HepG2 (cell line): ENCODE results near the gene RRBP1.

Experiments used
- EP300 ChIP-seq, 3 experiments: sonication (generic) in 1 of 3; formaldehyde crosslinking in 1 of 3; IDR thresholded peaks; 2 replicates each; pipeline versions ENCODE4 v1.5.1 to v1.6.1; 2011 to 2020; ENCODE audit warnings: low read depth in 2 of 3, low read length in 2 of 3, borderline replicate concordance in 1 of 3, improper control_type of control experiment in 1 of 3, mild to moderate bottlenecking in 1 of 3, missing genetic modification reagents in 1 of 3, moderate library complexity in 1 of 3
- HOXA5 ChIP-seq: sonication (generic); formaldehyde crosslinking; IDR thresholded peaks from 2 replicates; pipeline ENCODE4 v1.4.0; 2020; ENCODE audit warnings: missing genetic modification reagents
- THAP11 ChIP-seq: IDR thresholded peaks from 2 replicates; pipeline ENCODE4 v1.6.1; 2016; ENCODE audit warnings: missing biosample characterization, missing genetic modification reagents
- ZMYM3 ChIP-seq: sonication (generic); formaldehyde crosslinking; IDR thresholded peaks from 2 replicates; pipeline ENCODE4 v1.5.1; 2020; ENCODE audit warnings: mild to moderate bottlenecking, missing genetic modification reagents
- ZNF432 ChIP-seq: sonication (generic); formaldehyde crosslinking; IDR thresholded peaks from 2 replicates; pipeline ENCODE4 v1.5.0; 2020; ENCODE audit warnings: missing genetic modification reagents, mild to moderate bottlenecking, borderline replicate concordance
- TF ChIP-seq, protein P1 (sequence below): sonication (generic); formaldehyde crosslinking; IDR thresholded peaks from 2 replicates; pipeline ENCODE4 v1.5.1; 2020; ENCODE audit warnings: missing genetic modification reagents, mild to moderate bottlenecking, borderline replicate concordance
- TF ChIP-seq, protein P2 (sequence below): sonication (generic); formaldehyde crosslinking; IDR thresholded peaks from 2 replicates; pipeline ENCODE4 v1.5.0; 2020; ENCODE audit warnings: mild to moderate bottlenecking, missing genetic modification reagents, moderate library complexity
- TF ChIP-seq, protein P3 (sequence below): sonication (generic); formaldehyde crosslinking; IDR thresholded peaks from 2 replicates; pipeline ENCODE4 v1.4.0; 2020; ENCODE audit warnings: missing genetic modification reagents; ENCODE audit errors: not compliant biosample characterization

DNA sequence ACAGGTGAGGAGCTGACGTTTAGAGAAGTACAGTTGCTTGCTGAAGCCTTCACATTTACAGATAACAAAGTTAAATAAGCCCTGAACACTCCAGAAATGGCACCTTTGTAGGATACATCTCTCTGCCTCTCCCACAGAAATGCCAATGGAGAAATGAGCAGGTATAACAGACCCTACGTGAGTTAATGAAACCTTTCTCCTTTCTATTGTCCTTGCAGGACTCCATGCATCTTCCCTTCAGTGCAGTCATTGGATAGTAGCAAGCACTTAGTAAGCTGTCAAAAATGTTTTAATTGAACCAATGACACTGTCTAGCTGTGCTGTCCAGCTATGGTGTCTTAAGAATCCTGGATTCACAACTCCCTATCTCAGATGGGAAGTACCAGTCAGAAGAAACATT is 8.1 kb upstream of the RRBP1 start:
- TF ChIP-seq ZNF432 (CRISPR knock-in tag) (no peak), EP300 (IDR thresholded peaks at IDR 0.05; ENCODE audit: low read depth in 2 of 2, low read length in 2 of 2) (no peak), EP300 (CRISPR knock-in tag; IDR thresholded peaks at IDR 0.05; ENCODE audit: borderline replicate concordance) (no peak), HOXA5 (no peak), ZMYM3 (CRISPR knock-in tag) (no peak), THAP11 (CRISPR knock-in tag) (no peak)
- TF ChIP-seq, protein P1, sequence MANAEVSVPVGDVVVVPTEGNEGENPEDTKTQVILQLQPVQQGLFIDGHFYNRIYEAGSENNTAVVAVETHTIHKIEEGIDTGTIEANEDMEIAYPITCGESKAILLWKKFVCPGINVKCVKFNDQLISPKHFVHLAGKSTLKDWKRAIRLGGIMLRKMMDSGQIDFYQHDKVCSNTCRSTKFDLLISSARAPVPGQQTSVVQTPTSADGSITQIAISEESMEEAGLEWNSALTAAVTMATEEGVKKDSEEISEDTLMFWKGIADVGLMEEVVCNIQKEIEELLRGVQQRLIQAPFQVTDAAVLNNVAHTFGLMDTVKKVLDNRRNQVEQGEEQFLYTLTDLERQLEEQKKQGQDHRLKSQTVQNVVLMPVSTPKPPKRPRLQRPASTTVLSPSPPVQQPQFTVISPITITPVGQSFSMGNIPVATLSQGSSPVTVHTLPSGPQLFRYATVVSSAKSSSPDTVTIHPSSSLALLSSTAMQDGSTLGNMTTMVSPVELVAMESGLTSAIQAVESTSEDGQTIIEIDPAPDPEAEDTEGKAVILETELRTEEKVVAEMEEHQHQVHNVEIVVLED (CRISPR knock-in tag): no peak
- TF ChIP-seq, protein P2, sequence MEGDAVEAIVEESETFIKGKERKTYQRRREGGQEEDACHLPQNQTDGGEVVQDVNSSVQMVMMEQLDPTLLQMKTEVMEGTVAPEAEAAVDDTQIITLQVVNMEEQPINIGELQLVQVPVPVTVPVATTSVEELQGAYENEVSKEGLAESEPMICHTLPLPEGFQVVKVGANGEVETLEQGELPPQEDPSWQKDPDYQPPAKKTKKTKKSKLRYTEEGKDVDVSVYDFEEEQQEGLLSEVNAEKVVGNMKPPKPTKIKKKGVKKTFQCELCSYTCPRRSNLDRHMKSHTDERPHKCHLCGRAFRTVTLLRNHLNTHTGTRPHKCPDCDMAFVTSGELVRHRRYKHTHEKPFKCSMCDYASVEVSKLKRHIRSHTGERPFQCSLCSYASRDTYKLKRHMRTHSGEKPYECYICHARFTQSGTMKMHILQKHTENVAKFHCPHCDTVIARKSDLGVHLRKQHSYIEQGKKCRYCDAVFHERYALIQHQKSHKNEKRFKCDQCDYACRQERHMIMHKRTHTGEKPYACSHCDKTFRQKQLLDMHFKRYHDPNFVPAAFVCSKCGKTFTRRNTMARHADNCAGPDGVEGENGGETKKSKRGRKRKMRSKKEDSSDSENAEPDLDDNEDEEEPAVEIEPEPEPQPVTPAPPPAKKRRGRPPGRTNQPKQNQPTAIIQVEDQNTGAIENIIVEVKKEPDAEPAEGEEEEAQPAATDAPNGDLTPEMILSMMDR (CRISPR knock-in tag): no peak
- TF ChIP-seq, protein P3, sequence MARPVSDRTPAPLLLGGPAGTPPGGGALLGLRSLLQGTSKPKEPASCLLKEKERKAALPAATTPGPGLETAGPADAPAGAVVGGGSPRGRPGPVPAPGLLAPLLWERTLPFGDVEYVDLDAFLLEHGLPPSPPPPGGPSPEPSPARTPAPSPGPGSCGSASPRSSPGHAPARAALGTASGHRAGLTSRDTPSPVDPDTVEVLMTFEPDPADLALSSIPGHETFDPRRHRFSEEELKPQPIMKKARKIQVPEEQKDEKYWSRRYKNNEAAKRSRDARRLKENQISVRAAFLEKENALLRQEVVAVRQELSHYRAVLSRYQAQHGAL (CRISPR knock-in tag): no peak
